Islet of Langerhans (tissue), 1 donor: ENCODE results near the gene GPATCH8.
"Not testable (repeated sequence)": the region's sequence is repeated elsewhere in the genome, so short reads cannot be mapped to it uniquely, and the experiment has no call there.

Experiments
- FAIRE-seq: peaks from one replicate; lab custom pipeline; 2011; peaks lifted over from hg19 to GRCh38; lab: Jason Lieb, UNC

The GPATCH8 gene

GRCh38 chr17:44396946-44397345 is 106.3 kb downstream of the GPATCH8 start:
- no peak for FAIRE-seq

- FAIRE-seq, result no peak
Measured at GRCh38 chr17:44394833-44395232, 108.4 kb downstream of the GPATCH8 start.

- FAIRE-seq, result not testable (repeated sequence)
Measured at GRCh38 chr17:44394112-44394511, 109.1 kb downstream of the GPATCH8 start.

- FAIRE-seq, result no peak
Measured at GRCh38 chr17:44390250-44390870, 112.8 kb downstream of the GPATCH8 start.

- no peak for FAIRE-seq
Measured at GRCh38 chr17:44389723-44390202, 113.4 kb downstream of the GPATCH8 start.

GRCh38 chr17:44389281-44389680 is 113.9 kb downstream of the GPATCH8 start, which contains the start of gene ITGA2B:
Gene ITGA2B (minus strand): TSS chr17:44389649. CDS start chr17:44389473, 176 bp downstream.
- no peak for FAIRE-seq

- FAIRE-seq, result no peak
Measured at GRCh38 chr17:44387804-44388203, 115.4 kb downstream of the GPATCH8 start.

- FAIRE-seq, result no peak
Measured at GRCh38 chr17:44386182-44386525, 117.1 kb downstream of the GPATCH8 start.

- FAIRE-seq, result no peak
Measured at GRCh38 chr17:44385287-44386181, 117.7 kb downstream of the GPATCH8 start.

GRCh38 chr17:44384823-44385286 is 118.4 kb downstream of the GPATCH8 start:
- FAIRE-seq, result no peak

- FAIRE-seq, result no peak
Measured at GRCh38 chr17:44384281-44384822, 118.9 kb downstream of the GPATCH8 start.

GRCh38 chr17:44383861-44384260 is 119.3 kb downstream of the GPATCH8 start:
- no peak for FAIRE-seq

- no peak for FAIRE-seq
Measured at GRCh38 chr17:44383363-44383762, 119.8 kb downstream of the GPATCH8 start.

- FAIRE-seq, result no peak
Measured at GRCh38 chr17:44382917-44383316, 120.3 kb downstream of the GPATCH8 start.

GRCh38 chr17:44381810-44382305 is 121.3 kb downstream of the GPATCH8 start:
- FAIRE-seq, result no peak

- FAIRE-seq, result no peak
Measured at GRCh38 chr17:44380767-44381166, 122.4 kb downstream of the GPATCH8 start.

- no peak for FAIRE-seq
Measured at GRCh38 chr17:44379887-44380286, 123.3 kb downstream of the GPATCH8 start.

GRCh38 chr17:44378171-44378705 is 125.0 kb downstream of the GPATCH8 start:
- no peak for FAIRE-seq

GRCh38 chr17:44376779-44377178 is 126.4 kb downstream of the GPATCH8 start:
- no peak for FAIRE-seq

- no peak for FAIRE-seq
Measured at GRCh38 chr17:44376124-44376523, 127.1 kb downstream of the GPATCH8 start.

GRCh38 chr17:44375196-44376017 is 127.8 kb downstream of the GPATCH8 start:
- FAIRE-seq, result no peak
